Measurements from ENCODE around the gene SMCO4. TPM values are rescaled to one million over a fixed set of nuclear protein-coding genes. Genes with fewer than 3 reads are reported as not detected.
"Not testable (repeated sequence)": the region's sequence is repeated elsewhere in the genome, so short reads cannot be mapped to it uniquely, and the experiment has no call there.

Gene SMCO4
- total RNA-seq, 6 experiments from 2014 or later, result 8.6 to 13.1 (median 11.0) TPM

DNA sequence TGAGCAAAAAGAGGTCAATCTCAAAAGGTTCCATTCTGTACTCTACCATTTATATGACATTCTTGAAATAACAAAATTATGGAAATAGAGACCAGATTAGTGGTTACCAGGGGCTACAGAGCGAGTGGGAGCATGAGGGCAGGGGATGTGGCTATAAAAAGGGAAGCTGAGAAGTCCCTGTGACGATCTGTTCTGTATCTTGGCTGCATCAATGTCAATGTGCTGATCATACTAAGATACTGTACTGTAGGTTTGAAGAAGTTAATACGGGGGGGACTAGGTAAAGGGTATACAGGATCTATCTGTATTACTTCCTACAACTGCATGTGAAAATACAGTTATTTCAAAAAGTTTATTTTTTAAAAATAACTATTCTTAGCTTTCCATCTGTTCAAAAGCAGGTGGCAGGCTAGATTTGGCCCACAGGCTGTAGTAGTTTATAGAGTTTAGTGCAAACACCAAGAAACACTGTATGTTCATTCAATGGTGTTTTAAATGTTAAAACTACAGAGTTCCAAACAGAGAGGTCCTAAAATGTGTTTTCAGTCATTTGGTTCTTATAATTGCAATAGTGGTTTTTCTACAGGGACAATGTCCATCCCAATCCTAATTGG is 78.2 kb downstream of the SMCO4 start:
- peaks cover 3% of the 10 kb centered on the region for H3K27me3 Mint-ChIP-seq (ENCODE audit: insufficient read depth)

DNA sequence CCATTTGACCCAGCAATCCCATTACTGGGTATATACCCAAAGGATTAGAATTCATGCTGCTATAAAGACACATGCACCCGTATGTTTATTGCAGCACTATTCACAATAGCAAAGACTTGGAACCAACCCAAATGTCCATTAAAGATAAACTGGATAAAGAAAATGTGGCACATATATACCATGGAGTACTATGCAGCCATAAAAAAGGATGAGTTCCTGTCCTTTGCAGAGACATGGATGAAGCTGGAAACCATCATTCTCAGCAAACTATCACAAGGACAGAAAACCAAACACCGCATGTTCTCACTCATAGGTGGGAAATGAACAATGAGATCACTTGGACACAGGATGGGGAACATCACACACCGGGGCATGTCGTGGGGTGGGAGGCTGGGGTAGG is 79.5 kb downstream of the SMCO4 start:
- not testable (repeated sequence) for DNase-seq; H3K9me3 Mint-ChIP-seq; H3K4me1 Mint-ChIP-seq (ENCODE audit: low read depth); H3K4me3 Mint-ChIP-seq; H3K36me3 Mint-ChIP-seq (ENCODE audit: low read depth); H3K27me3 Mint-ChIP-seq (ENCODE audit: insufficient read depth); H3K27ac Mint-ChIP-seq

More for the DNA sequence above, 78.2 kb downstream of the SMCO4 start:
- H3K4me1 Mint-ChIP-seq (ENCODE audit: low read depth), result no peaks in the 10 kb centered on the region
- no peak for DNase-seq
- no peak overlapping the region for H3K4me3 Mint-ChIP-seq
- TF ChIP-seq CTCF (IDR thresholded peaks at IDR 0.05), result no peak
- H3K9me3 Mint-ChIP-seq, result no peaks in the 10 kb centered on the region; the same call in 1 of the 2 replicates
- H3K27ac Mint-ChIP-seq, result no peak overlapping the region
- H3K36me3 Mint-ChIP-seq (ENCODE audit: low read depth), result no peaks in the 10 kb centered on the region

DNA sequence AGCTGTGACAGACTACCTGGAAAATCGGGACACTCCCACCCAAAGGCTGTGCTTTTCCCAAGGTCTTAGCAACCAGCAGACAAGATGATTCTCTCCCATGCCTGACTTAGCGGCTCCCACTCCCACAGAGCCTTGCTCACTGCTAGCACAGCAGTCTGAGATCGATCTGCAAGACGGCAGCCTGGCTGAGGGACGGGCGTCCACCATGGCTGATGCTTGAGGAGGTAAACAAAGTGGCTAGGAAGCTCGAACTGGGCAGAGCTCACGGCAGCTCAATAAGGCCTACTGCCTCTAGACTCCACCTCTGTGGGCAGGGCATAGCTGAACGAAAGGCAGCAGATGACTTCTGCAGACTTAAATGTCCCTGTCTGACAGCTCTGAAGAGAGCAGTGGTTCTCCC is 84.9 kb downstream of the SMCO4 start:
- TF ChIP-seq CTCF (IDR thresholded peaks at IDR 0.05), result no peak
- DNase-seq, result no peak
- H3K36me3 Mint-ChIP-seq (ENCODE audit: low read depth), result no peaks in the 10 kb centered on the region
- no peak overlapping the region for H3K27ac Mint-ChIP-seq
- no peaks in the 10 kb centered on the region for H3K4me1 Mint-ChIP-seq (ENCODE audit: low read depth)
- no peak overlapping the region for H3K4me3 Mint-ChIP-seq
- no peaks in the 10 kb centered on the region; the same call in 1 of the 2 replicates for H3K9me3 Mint-ChIP-seq
- H3K27me3 Mint-ChIP-seq (ENCODE audit: insufficient read depth), result peaks cover 3% of the 10 kb centered on the region

DNA sequence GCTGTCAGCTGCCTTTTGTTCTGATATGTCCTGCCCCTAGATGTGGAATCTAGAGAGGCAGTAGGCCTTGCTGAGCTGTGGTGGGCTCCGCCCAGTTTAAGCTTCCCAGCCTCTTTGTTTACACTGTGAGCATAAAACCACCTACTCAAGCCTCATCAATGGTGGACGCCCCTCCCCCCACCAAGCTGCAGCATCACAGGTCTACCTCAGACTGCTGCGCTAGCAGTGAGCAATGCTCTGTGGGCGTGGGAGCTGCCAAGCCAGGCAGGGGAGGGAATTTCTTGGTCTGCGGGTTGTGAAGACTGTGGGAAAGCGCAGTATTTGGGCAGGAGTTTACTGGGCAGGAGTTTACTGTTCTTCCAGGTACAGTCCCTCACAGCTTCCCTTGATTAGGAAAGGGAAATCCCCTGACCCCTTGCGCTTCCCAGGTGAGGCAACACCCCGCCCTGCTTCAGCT is 98.5 kb downstream of the SMCO4 start:
- DNase-seq, result no peak
- TF ChIP-seq CTCF (IDR thresholded peaks at IDR 0.05), result no peak
- H3K9me3 Mint-ChIP-seq, result no peaks in the 10 kb centered on the region
- no peak overlapping the region for H3K4me3 Mint-ChIP-seq
- H3K27me3 Mint-ChIP-seq (ENCODE audit: insufficient read depth), result peaks cover 5% of the 10 kb centered on the region
- no peak overlapping the region for H3K27ac Mint-ChIP-seq
- H3K4me1 Mint-ChIP-seq (ENCODE audit: low read depth), result no peaks in the 10 kb centered on the region
- H3K36me3 Mint-ChIP-seq (ENCODE audit: low read depth), result no peaks in the 10 kb centered on the region

GRCh38 chr11:93443232-93443631 is 100.0 kb downstream of the SMCO4 start:
- not testable (repeated sequence) for H3K27ac Mint-ChIP-seq; H3K4me1 Mint-ChIP-seq (ENCODE audit: low read depth); H3K9me3 Mint-ChIP-seq; H3K4me3 Mint-ChIP-seq; DNase-seq; H3K27me3 Mint-ChIP-seq (ENCODE audit: insufficient read depth); H3K36me3 Mint-ChIP-seq (ENCODE audit: low read depth)

GRCh38 chr11:93432247-93432646 is 110.9 kb downstream of the SMCO4 start:
- no peak for TF ChIP-seq CTCF (IDR thresholded peaks at IDR 0.05)
- no peaks in the 10 kb centered on the region for H3K4me1 Mint-ChIP-seq (ENCODE audit: low read depth)

More at GRCh38 chr11:93432247-93432646, 110.9 kb downstream of the SMCO4 start:
- no peaks in the 10 kb centered on the region for H3K9me3 Mint-ChIP-seq
- H3K27me3 Mint-ChIP-seq (ENCODE audit: insufficient read depth), result no peaks in the 10 kb centered on the region; the same call in 1 of the 2 replicates
- H3K27ac Mint-ChIP-seq, result no peak overlapping the region
- no peaks in the 10 kb centered on the region for H3K36me3 Mint-ChIP-seq (ENCODE audit: low read depth)
- no peak for DNase-seq
- no peak overlapping the region for H3K4me3 Mint-ChIP-seq

Other genes starting within 250 kb of the SMCO4 start
- gene DEUP1, start 212.6 kb downstream of the SMCO4 start, total RNA-seq (2021; fragmentation: NEBNext Ultra II Directional; extraction: Animal tissue kit (Norgen Biotek cat#: 25700)), result not detected
- gene CEP295, start 118.3 kb upstream of the SMCO4 start, total RNA-seq (2021; fragmentation: NEBNext Ultra II Directional; extraction: Animal tissue kit (Norgen Biotek cat#: 25700)), result 1 to 10 TPM; 6.0 to 8.1 (median 7.2) TPM
- 100 to 1,000 TPM in 2 of 6 experiments, 10 to 100 TPM in 4; 89.6 to 112 (median 97.0) TPM for gene TAF1D, start 198.1 kb upstream of the SMCO4 start, total RNA-seq (2021; fragmentation: NEBNext Ultra II Directional; extraction: Animal tissue kit (Norgen Biotek cat#: 25700))
- gene C11orf54, start 198.3 kb upstream of the SMCO4 start, total RNA-seq (2021; fragmentation: NEBNext Ultra II Directional; extraction: Animal tissue kit (Norgen Biotek cat#: 25700)), result 10 to 100 TPM; 10.1 to 14.4 (median 12.7) TPM
- gene MED17, start 240.9 kb upstream of the SMCO4 start, total RNA-seq (2021; fragmentation: NEBNext Ultra II Directional; extraction: Animal tissue kit (Norgen Biotek cat#: 25700)), result 10 to 100 TPM; 21.6 to 28.1 (median 25.5) TPM

Data from HFFc6 (cell line).